ENCODE results near the gene FA2H.
"Not testable (repeated sequence)": the region's sequence is repeated elsewhere in the genome, so short reads cannot be mapped to it uniquely, and the experiment has no call there.

Gene FA2H

GRCh38 chr16:74794668-74795067 is 20.0 kb upstream of the FA2H start:
- Histone ChIP-seq H3K27me3 (ENCODE audit: control insufficient read depth in 5 of 5, insufficient read depth in 4 of 5, low read length in 5 of 5) (peaks cover 0 to 6% (median 0%) of the 10 kb centered on the region in 5 donors), H3K9ac (ENCODE audit: low read length in 5 of 5) (no peak overlapping the region), H3K36me3 (ENCODE audit: control insufficient read depth in 5 of 5, insufficient read depth in 5 of 5, low read length in 5 of 5) (no peaks in the 10 kb centered on the region), H3K9me3 (ENCODE audit: control insufficient read depth in 5 of 5, low read length in 5 of 5) (peaks cover 0 to 7% (median 0%) of the 10 kb centered on the region in 5 donors), H3K27ac (ENCODE audit: low read depth, low read length) (no peak overlapping the region), H3K4me3 (ENCODE audit: low read depth in 1 of 5, low read length in 5 of 5) (no peak overlapping the region), H3K4me1 (ENCODE audit: control insufficient read depth in 5 of 5, insufficient read depth in 5 of 5, low read length in 5 of 5) (no peaks in the 10 kb centered on the region)

GRCh38 chr16:74793571-74793970 is 19.0 kb upstream of the FA2H start:
- Histone ChIP-seq H3K36me3 (ENCODE audit: control insufficient read depth in 5 of 5, insufficient read depth in 5 of 5, low read length in 5 of 5) (no peaks in the 10 kb centered on the region), H3K27me3 (ENCODE audit: control insufficient read depth in 5 of 5, insufficient read depth in 4 of 5, low read length in 5 of 5) (peaks cover 0 to 6% (median 0%) of the 10 kb centered on the region in 5 donors), H3K4me3 (ENCODE audit: low read depth in 1 of 5, low read length in 5 of 5) (no peak overlapping the region), H3K9ac (ENCODE audit: low read length in 5 of 5) (no peak overlapping the region), H3K9me3 (ENCODE audit: control insufficient read depth in 5 of 5, low read length in 5 of 5) (peaks cover 0 to 7% (median 0%) of the 10 kb centered on the region in 5 donors), H3K4me1 (ENCODE audit: control insufficient read depth in 5 of 5, insufficient read depth in 5 of 5, low read length in 5 of 5) (no peaks in the 10 kb centered on the region), H3K27ac (ENCODE audit: low read depth, low read length) (no peak overlapping the region)

DNA sequence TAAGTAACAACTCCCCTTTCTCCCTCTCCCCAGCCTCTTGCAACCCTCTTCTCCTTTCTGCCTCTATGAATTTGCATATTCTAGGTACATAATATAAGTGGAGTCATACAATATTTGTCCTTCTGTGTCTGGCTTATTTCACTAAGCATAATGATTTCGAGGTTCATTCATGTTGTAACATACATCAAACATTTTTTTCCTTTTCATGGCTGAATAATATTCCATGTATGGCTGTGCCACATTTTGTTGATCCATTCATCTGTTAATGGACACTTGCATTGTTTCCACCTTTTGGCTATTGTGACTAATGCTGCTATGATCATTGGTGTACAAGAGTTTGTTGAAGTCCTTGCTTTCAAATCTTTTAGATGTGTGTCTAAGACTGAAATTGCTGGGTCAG is 17.6 kb upstream of the FA2H start:
- H3K36me3 ChIP-seq (ENCODE audit: control insufficient read depth in 5 of 5, insufficient read depth in 5 of 5, low read length in 5 of 5) = no peaks in the 10 kb centered on the region
- H3K4me1 ChIP-seq (ENCODE audit: control insufficient read depth in 5 of 5, insufficient read depth in 5 of 5, low read length in 5 of 5) = no peaks in the 10 kb centered on the region
- H3K9me3 ChIP-seq (ENCODE audit: control insufficient read depth in 5 of 5, low read length in 5 of 5) = peaks cover 0 to 7% (median 0%) of the 10 kb centered on the region in 5 donors
- H3K9ac ChIP-seq (ENCODE audit: low read length in 5 of 5) = no peak overlapping the region
- peaks cover 0 to 5% (median 0%) of the 10 kb centered on the region in 5 donors for H3K27me3 ChIP-seq (ENCODE audit: control insufficient read depth in 5 of 5, insufficient read depth in 4 of 5, low read length in 5 of 5)
- no peak overlapping the region for H3K4me3 ChIP-seq (ENCODE audit: low read depth in 1 of 5, low read length in 5 of 5)
- no peak overlapping the region for H3K27ac ChIP-seq (ENCODE audit: low read depth, low read length)

- not testable (repeated sequence) for H3K36me3 ChIP-seq (ENCODE audit: control insufficient read depth in 5 of 5, insufficient read depth in 5 of 5, low read length in 5 of 5); H3K27me3 ChIP-seq (ENCODE audit: control insufficient read depth in 5 of 5, insufficient read depth in 4 of 5, low read length in 5 of 5); H3K27ac ChIP-seq (ENCODE audit: low read depth, low read length); H3K9ac ChIP-seq (ENCODE audit: low read length in 5 of 5); H3K9me3 ChIP-seq (ENCODE audit: control insufficient read depth in 5 of 5, low read length in 5 of 5); H3K4me1 ChIP-seq (ENCODE audit: control insufficient read depth in 5 of 5, insufficient read depth in 5 of 5, low read length in 5 of 5); H3K4me3 ChIP-seq (ENCODE audit: low read depth in 1 of 5, low read length in 5 of 5)
Measured at GRCh38 chr16:74791749-74792148, 17.1 kb upstream of the FA2H start.

- Histone ChIP-seq H3K4me1 (ENCODE audit: control insufficient read depth in 5 of 5, insufficient read depth in 5 of 5, low read length in 5 of 5) (no peaks in the 10 kb centered on the region), H3K4me3 (ENCODE audit: low read depth in 1 of 5, low read length in 5 of 5) (no peak overlapping the region), H3K36me3 (ENCODE audit: control insufficient read depth in 5 of 5, insufficient read depth in 5 of 5, low read length in 5 of 5) (no peaks in the 10 kb centered on the region), H3K9me3 (ENCODE audit: control insufficient read depth in 5 of 5, low read length in 5 of 5) (peaks cover 0 to 7% (median 0%) of the 10 kb centered on the region in 5 donors), H3K9ac (ENCODE audit: low read length in 5 of 5) (no peak overlapping the region), H3K27me3 (ENCODE audit: control insufficient read depth in 5 of 5, insufficient read depth in 4 of 5, low read length in 5 of 5) (no peaks in the 10 kb centered on the region), H3K27ac (ENCODE audit: low read depth, low read length) (no peak overlapping the region)
Measured at GRCh38 chr16:74788108-74788507, 13.5 kb upstream of the FA2H start.

GRCh38 chr16:74785031-74785430 is 10.4 kb upstream of the FA2H start:
- Histone ChIP-seq H3K4me1 (ENCODE audit: control insufficient read depth in 5 of 5, insufficient read depth in 5 of 5, low read length in 5 of 5) (no peaks in the 10 kb centered on the region), H3K36me3 (ENCODE audit: control insufficient read depth in 5 of 5, insufficient read depth in 5 of 5, low read length in 5 of 5) (no peaks in the 10 kb centered on the region), H3K4me3 (ENCODE audit: low read depth in 1 of 5, low read length in 5 of 5) (no peak overlapping the region), H3K9ac (ENCODE audit: low read length in 5 of 5) (no peak overlapping the region), H3K27ac (ENCODE audit: low read depth, low read length) (no peak overlapping the region), H3K9me3 (ENCODE audit: control insufficient read depth in 5 of 5, low read length in 5 of 5) (no peaks in the 10 kb centered on the region), H3K27me3 (ENCODE audit: control insufficient read depth in 5 of 5, insufficient read depth in 4 of 5, low read length in 5 of 5) (no peaks in the 10 kb centered on the region)

GRCh38 chr16:74778646-74779045 is 4.0 kb upstream of the FA2H start:
- H3K27ac ChIP-seq (ENCODE audit: low read depth, low read length) = no peak overlapping the region

DNA sequence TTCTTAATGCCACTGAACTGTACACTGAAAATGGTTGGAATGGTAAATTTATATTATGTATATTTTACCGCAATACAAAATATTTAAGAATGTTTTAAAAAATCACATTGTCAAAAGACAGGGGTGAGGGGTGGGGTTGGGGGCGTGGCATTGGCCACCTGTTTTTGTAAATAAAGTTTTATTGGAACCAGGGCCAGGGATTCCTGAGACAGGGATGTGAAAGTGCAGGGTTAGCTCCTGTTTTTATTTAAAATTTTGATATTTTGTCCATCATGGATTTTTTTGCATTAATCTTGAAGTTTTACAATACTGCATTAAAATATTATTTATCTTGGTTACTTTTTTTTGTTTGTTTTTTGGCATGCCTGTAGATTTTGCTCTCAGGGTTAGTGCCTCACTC is 2.3 kb upstream of the FA2H start:
- Histone ChIP-seq H3K27me3 (ENCODE audit: control insufficient read depth in 5 of 5, insufficient read depth in 4 of 5, low read length in 5 of 5) (peaks cover 15 to 27% (median 21%) of the 10 kb centered on the region in 5 donors), H3K9me3 (ENCODE audit: control insufficient read depth in 5 of 5, low read length in 5 of 5) (no peaks in the 10 kb centered on the region), H3K4me3 (ENCODE audit: low read depth in 1 of 5, low read length in 5 of 5) (no peak overlapping the region), H3K27ac (ENCODE audit: low read depth, low read length) (no peak overlapping the region), H3K36me3 (ENCODE audit: control insufficient read depth in 5 of 5, insufficient read depth in 5 of 5, low read length in 5 of 5) (no peaks in the 10 kb centered on the region), H3K9ac (ENCODE audit: low read length in 5 of 5) (no peak overlapping the region), H3K4me1 (ENCODE audit: control insufficient read depth in 5 of 5, insufficient read depth in 5 of 5, low read length in 5 of 5) (peaks cover 0 to 15% (median 12%) of the 10 kb centered on the region in 5 donors)

More at GRCh38 chr16:74778646-74779045, 4.0 kb upstream of the FA2H start:
- Histone ChIP-seq H3K36me3 (ENCODE audit: control insufficient read depth in 5 of 5, insufficient read depth in 5 of 5, low read length in 5 of 5) (no peaks in the 10 kb centered on the region), H3K4me1 (ENCODE audit: control insufficient read depth in 5 of 5, insufficient read depth in 5 of 5, low read length in 5 of 5) (peaks cover 0 to 15% (median 12%) of the 10 kb centered on the region in 5 donors), H3K27me3 (ENCODE audit: control insufficient read depth in 5 of 5, insufficient read depth in 4 of 5, low read length in 5 of 5) (peaks cover 7 to 13% (median 12%) of the 10 kb centered on the region in 5 donors), H3K9me3 (ENCODE audit: control insufficient read depth in 5 of 5, low read length in 5 of 5) (no peaks in the 10 kb centered on the region), H3K4me3 (ENCODE audit: low read depth in 1 of 5, low read length in 5 of 5) (no peak overlapping the region), H3K9ac (ENCODE audit: low read length in 5 of 5) (no peak overlapping the region)

GRCh38 chr16:74775255-74775654 is 635 bp upstream of the FA2H start:
- Histone ChIP-seq H3K27ac (ENCODE audit: low read depth, low read length) (no peak overlapping the region), H3K9ac (ENCODE audit: low read length in 5 of 5) (no peak overlapping the region), H3K9me3 (ENCODE audit: control insufficient read depth in 5 of 5, low read length in 5 of 5) (no peaks in the 10 kb centered on the region), H3K4me3 (ENCODE audit: low read depth in 1 of 5, low read length in 5 of 5) (peak overlapping the region in 3 of 5 donors; percentile 32 to 57 (median 36)), H3K27me3 (ENCODE audit: control insufficient read depth in 5 of 5, insufficient read depth in 4 of 5, low read length in 5 of 5) (peaks cover 15 to 28% (median 26%) of the 10 kb centered on the region in 5 donors), H3K36me3 (ENCODE audit: control insufficient read depth in 5 of 5, insufficient read depth in 5 of 5, low read length in 5 of 5) (no peaks in the 10 kb centered on the region), H3K4me1 (ENCODE audit: control insufficient read depth in 5 of 5, insufficient read depth in 5 of 5, low read length in 5 of 5) (peaks cover 0 to 15% (median 12%) of the 10 kb centered on the region in 5 donors)

GRCh38 chr16:74773446-74774222 is 986 bp downstream of the FA2H start:
- Histone ChIP-seq H3K27ac (ENCODE audit: low read depth, low read length) (no peak overlapping the region), H3K27me3 (ENCODE audit: control insufficient read depth in 5 of 5, insufficient read depth in 4 of 5, low read length in 5 of 5) (peaks cover 18 to 31% (median 26%) of the 10 kb centered on the region in 5 donors), H3K4me1 (ENCODE audit: control insufficient read depth in 5 of 5, insufficient read depth in 5 of 5, low read length in 5 of 5) (peaks cover 0 to 15% (median 12%) of the 10 kb centered on the region in 5 donors), H3K4me3 (ENCODE audit: low read depth in 1 of 5, low read length in 5 of 5) (peak overlapping the region; percentile 19 to 57 (median 36)), H3K9ac (ENCODE audit: low read length in 5 of 5) (peak overlapping the region in 1 of 5 donors; percentile 56), H3K9me3 (ENCODE audit: control insufficient read depth in 5 of 5, low read length in 5 of 5) (no peaks in the 10 kb centered on the region), H3K36me3 (ENCODE audit: control insufficient read depth in 5 of 5, insufficient read depth in 5 of 5, low read length in 5 of 5) (no peaks in the 10 kb centered on the region)
